NCI-H345 treated with DMSO at 0.1 percent for 48 hours (cell line): ENCODE results near the gene TXK.

Experiments
- DNase-seq: peaks from one replicate; lab custom pipeline; 2025; ENCODE audit not compliant: unreplicated experiment; lab: John Stamatoyannopoulos, UW

The TXK gene

GRCh38 chr4:48058617-48059530, 75.2 kb downstream of the TXK start:
- no peak for DNase-seq

DNA sequence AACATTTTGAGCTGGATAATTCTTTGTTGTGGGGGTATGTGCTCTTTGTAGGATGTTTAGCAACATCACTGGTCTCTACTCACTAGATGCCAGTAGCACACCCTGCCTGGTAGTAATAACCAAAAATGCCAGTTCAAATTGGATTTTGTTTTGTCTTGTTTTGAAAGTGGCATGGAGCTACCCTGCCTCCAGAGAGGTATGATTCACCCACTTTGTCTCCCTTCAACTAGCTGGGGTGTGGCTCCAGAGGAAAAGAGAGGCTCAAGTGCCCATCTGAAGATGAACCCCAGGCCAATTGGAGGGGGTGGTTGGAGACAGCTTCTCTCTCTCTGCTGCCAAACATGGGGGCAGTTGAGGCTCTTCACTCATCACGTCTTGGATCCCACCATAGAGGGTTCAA, 83.0 kb downstream of the TXK start:
- DNase-seq = no peak

GRCh38 chr4:48049483-48049882, 84.6 kb downstream of the TXK start:
- DNase-seq = no peak

GRCh38 chr4:48047896-48048295, 86.2 kb downstream of the TXK start:
- DNase-seq = no peak

DNA sequence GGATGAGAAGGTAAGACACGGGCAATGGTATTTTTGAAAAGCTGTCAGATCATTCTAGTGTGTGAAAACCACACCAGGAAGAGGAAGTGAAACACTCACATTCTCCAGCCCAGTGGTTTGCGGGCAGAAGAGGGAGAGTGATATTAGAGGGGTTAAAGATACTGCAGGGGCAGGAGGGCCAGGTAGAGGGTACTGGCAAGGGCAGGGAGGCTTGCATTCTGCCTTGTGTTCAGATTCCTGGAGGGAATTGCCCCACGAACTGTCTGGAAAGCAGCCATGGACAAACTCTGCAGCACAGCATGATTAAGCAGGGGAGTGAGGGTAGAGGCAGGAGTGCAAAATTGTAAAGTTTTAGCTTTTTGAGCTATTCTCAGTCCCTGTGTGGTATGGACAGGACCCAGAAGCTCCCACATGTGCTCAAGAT, 86.6 kb downstream of the TXK start:
- no peak for DNase-seq

GRCh38 chr4:48046059-48046458, 88.0 kb downstream of the TXK start:
- DNase-seq = no peak

GRCh38 chr4:48044298-48044697, 89.8 kb downstream of the TXK start:
- no peak for DNase-seq

- DNase-seq = no peak
Observed at GRCh38 chr4:48043504-48043903, 90.5 kb downstream of the TXK start.

- no peak for DNase-seq
Observed at GRCh38 chr4:48042979-48043461, 91.0 kb downstream of the TXK start.

GRCh38 chr4:48041535-48042137, 92.4 kb downstream of the TXK start:
- DNase-seq = no peak

DNA sequence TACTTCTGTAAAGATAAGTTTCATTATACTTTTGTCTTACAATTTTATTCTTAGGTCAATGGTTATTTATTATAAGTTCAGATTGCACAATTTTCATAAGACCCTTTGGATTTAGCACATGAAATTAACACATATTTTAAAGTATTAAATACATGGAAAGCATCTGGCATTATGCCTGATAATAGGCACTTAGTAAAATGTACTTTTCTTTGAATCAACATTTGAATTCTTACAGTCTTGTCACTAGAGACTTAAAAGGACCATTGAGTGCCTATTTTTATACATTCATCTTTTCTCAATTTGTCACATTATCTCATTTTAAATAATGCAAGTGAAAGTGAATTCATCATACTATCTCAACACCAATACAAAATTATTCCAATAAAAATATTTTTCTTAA, 94.5 kb downstream of the TXK start:
- DNase-seq = no peak

DNA sequence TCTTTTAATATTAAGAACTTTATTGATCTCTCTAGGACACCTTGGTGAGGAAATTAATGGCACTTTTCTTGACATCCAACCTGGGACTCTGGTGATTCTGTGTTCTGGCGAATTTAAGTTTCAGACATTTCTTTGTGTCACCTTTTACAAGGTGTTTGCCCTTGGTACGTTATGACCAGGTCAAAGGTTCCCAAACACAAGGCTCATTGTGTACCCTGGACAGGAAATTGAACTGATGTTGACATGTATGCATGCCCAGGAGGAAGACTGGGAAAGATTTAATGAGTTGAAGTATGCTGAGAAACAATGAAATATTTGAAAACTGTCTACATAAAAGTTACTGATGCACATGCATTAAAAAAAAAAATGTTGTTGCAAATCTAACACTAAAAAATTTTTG, 95.4 kb downstream of the TXK start:
- DNase-seq = no peak

- DNase-seq = no peak
Observed at GRCh38 chr4:48037117-48037462, 97.0 kb downstream of the TXK start.

DNA sequence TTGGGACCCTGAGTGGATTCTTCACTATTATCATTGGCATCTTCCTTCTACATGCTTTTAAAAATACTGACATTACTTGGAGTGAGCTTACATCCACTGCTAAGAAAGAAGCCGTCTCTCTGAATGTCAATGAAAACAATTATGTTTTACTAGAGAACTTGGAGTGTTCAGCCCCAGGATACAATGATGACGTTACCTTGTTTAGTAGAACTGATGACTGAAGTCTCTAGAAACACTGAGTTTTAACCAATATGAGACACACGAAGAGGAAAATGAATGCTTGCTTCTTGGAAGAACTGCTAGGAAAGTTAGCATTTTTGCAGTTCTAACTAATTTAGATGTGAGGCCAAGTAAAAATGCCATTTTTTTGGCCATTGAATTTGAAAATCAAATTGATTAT, 98.1 kb downstream of the TXK start:
- DNase-seq = no peak

- DNase-seq = no peak
Observed at GRCh38 chr4:48033825-48034413, 100.1 kb downstream of the TXK start.

GRCh38 chr4:48033412-48033811, 100.6 kb downstream of the TXK start:
- DNase-seq = no peak

DNA sequence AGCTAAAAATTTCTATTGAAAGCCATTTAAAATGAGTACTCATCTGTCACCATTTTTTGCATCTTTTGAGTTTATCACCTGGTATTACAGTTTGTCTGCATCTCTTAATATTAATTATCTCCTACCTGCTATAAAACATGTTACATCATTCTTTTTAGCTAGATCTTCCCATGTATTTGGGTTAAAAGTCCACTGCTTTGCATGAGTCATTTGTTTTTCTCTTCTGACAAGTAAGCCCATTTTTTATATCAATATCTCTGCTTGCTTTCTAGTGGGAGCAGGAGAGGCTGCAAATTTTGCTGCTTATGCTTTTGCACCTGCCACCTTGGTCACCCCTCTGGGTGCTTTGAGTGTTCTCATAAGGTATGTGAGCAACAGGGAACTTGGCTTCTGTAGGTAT, 101.3 kb downstream of the TXK start:
- DNase-seq = no peak

GRCh38 chr4:48031802-48032525, 102.1 kb downstream of the TXK start:
- no peak for DNase-seq

GRCh38 chr4:48030470-48030869, 103.6 kb downstream of the TXK start:
- DNase-seq = no peak

- DNase-seq = no peak
Observed at GRCh38 chr4:48028696-48029095, 105.4 kb downstream of the TXK start.

DNA sequence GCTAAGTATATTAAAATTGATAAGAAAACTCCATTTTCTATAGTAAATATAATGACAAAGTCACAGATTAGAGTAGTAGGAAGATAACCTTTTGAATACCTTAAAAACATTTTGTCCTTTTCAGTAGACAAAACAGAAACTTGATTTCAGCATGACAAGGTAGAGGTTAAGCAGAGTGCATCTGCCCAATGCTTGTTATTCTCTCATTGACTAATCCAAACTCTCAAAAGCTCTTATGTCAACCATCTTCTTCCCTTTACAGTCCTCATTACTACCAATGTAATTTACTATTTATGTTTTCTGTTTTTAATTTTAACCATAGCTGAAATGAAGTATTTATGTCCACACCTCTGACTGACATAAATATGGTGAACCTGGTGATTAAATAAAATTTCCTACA, 106.4 kb downstream of the TXK start:
- no peak for DNase-seq
